ENCODE results near the gene TMEM108. TPM values are rescaled to one million over a fixed set of nuclear protein-coding genes. Genes with fewer than 3 reads are reported as not detected.

TMEM108 gene
- total and polyA plus RNA-seq, 2 donors (not counting 1 experiment from before 2014, with no cell fraction given), result 0.10 to 0.17 TPM

GRCh38 chr3:133049491-133049890 is 11.3 kb downstream of the TMEM108 start:
- Histone ChIP-seq H3K4me2 (ENCODE audit: extremely low read depth, insufficient read depth, low read length) (no peak overlapping the region), H3K79me2 (ENCODE audit: control insufficient read depth, insufficient read depth, low read length) (no peaks in the 10 kb centered on the region), H3K9me3 (ENCODE audit: control insufficient read depth, insufficient read depth, low read depth, low read length) (no peaks in the 10 kb centered on the region), H3K27ac (ENCODE audit: insufficient read depth, low read length) (no peak overlapping the region), H2AFZ (ENCODE audit: low read length) (no peak overlapping the region), H3K36me3 (ENCODE audit: control insufficient read depth, insufficient read depth, low read length) (no peaks in the 10 kb centered on the region), H4K20me1 (ENCODE audit: control insufficient read depth, extremely low read depth, insufficient read depth, low read length) (no peaks in the 10 kb centered on the region), H3K4me1 (ENCODE audit: control insufficient read depth, extremely low read depth, insufficient read depth, low read length) (no peaks in the 10 kb centered on the region), H3K9ac (ENCODE audit: insufficient read depth, low read length) (no peak overlapping the region), H3K4me3 (replicated peaks in 1 of 4; ENCODE audit: control extremely low read depth in 1 of 4, insufficient read depth in 1 of 4, low read depth in 3 of 4, low read length in 4 of 4) (no peak overlapping the region), H3K27me3 (ENCODE audit: control insufficient read depth, insufficient read depth, low read length) (no peaks in the 10 kb centered on the region)
- TF ChIP-seq EZH2 (IDR thresholded peaks at IDR 0.05; ENCODE audit: low read length, missing control alignments) (no peak), CTCF (conservative IDR thresholded peaks at IDR 0.05 in 1 of 2, IDR thresholded peaks at IDR 0.05 in 1 of 2; ENCODE audit: low read depth in 1 of 2, low read length in 2 of 2) (no peak)
- no peak for DNase-seq (ENCODE audit: low read depth in 2 of 2)

GRCh38 chr3:133050891-133051290 is 12.7 kb downstream of the TMEM108 start:
- Histone ChIP-seq H3K9ac (ENCODE audit: insufficient read depth, low read length) (no peak overlapping the region), H4K20me1 (ENCODE audit: control insufficient read depth, extremely low read depth, insufficient read depth, low read length) (no peaks in the 10 kb centered on the region), H3K4me2 (ENCODE audit: extremely low read depth, insufficient read depth, low read length) (no peak overlapping the region), H2AFZ (ENCODE audit: low read length) (no peak overlapping the region), H3K4me1 (ENCODE audit: control insufficient read depth, extremely low read depth, insufficient read depth, low read length) (no peaks in the 10 kb centered on the region), H3K36me3 (ENCODE audit: control insufficient read depth, insufficient read depth, low read length) (no peaks in the 10 kb centered on the region), H3K27me3 (ENCODE audit: control insufficient read depth, insufficient read depth, low read length) (no peaks in the 10 kb centered on the region), H3K9me3 (ENCODE audit: control insufficient read depth, insufficient read depth, low read depth, low read length) (no peaks in the 10 kb centered on the region), H3K4me3 (replicated peaks in 1 of 4; ENCODE audit: control extremely low read depth in 1 of 4, insufficient read depth in 1 of 4, low read depth in 3 of 4, low read length in 4 of 4) (no peak overlapping the region), H3K27ac (ENCODE audit: insufficient read depth, low read length) (no peak overlapping the region), H3K79me2 (ENCODE audit: control insufficient read depth, insufficient read depth, low read length) (no peaks in the 10 kb centered on the region)
- no peak for DNase-seq (ENCODE audit: low read depth in 2 of 2)
- TF ChIP-seq CTCF (conservative IDR thresholded peaks at IDR 0.05 in 1 of 2, IDR thresholded peaks at IDR 0.05 in 1 of 2; ENCODE audit: low read depth in 1 of 2, low read length in 2 of 2), result no peak
- TF ChIP-seq EZH2 (IDR thresholded peaks at IDR 0.05; ENCODE audit: low read length, missing control alignments), result no peak

- Histone ChIP-seq H4K20me1 (ENCODE audit: control insufficient read depth, extremely low read depth, insufficient read depth, low read length) (no peaks in the 10 kb centered on the region), H3K4me2 (ENCODE audit: extremely low read depth, insufficient read depth, low read length) (no peak overlapping the region), H2AFZ (ENCODE audit: low read length) (no peak overlapping the region), H3K27ac (ENCODE audit: insufficient read depth, low read length) (no peak overlapping the region), H3K4me1 (ENCODE audit: control insufficient read depth, extremely low read depth, insufficient read depth, low read length) (no peaks in the 10 kb centered on the region), H3K79me2 (ENCODE audit: control insufficient read depth, insufficient read depth, low read length) (no peaks in the 10 kb centered on the region), H3K36me3 (ENCODE audit: control insufficient read depth, insufficient read depth, low read length) (no peaks in the 10 kb centered on the region), H3K27me3 (ENCODE audit: control insufficient read depth, insufficient read depth, low read length) (no peaks in the 10 kb centered on the region), H3K9ac (ENCODE audit: insufficient read depth, low read length) (no peak overlapping the region), H3K9me3 (ENCODE audit: control insufficient read depth, insufficient read depth, low read depth, low read length) (no peaks in the 10 kb centered on the region), H3K4me3 (replicated peaks in 1 of 4; ENCODE audit: control extremely low read depth in 1 of 4, insufficient read depth in 1 of 4, low read depth in 3 of 4, low read length in 4 of 4) (no peak overlapping the region)
- TF ChIP-seq EZH2 (IDR thresholded peaks at IDR 0.05; ENCODE audit: low read length, missing control alignments), result no peak
- TF ChIP-seq CTCF (conservative IDR thresholded peaks at IDR 0.05 in 1 of 2, IDR thresholded peaks at IDR 0.05 in 1 of 2; ENCODE audit: low read depth in 1 of 2, low read length in 2 of 2), result no peak
- DNase-seq (ENCODE audit: low read depth in 2 of 2), result no peak
Observed at GRCh38 chr3:133053532-133053931, 15.3 kb downstream of the TMEM108 start.
